ENCODE measurements around the gene CBX5.

CBX5 gene

DNA sequence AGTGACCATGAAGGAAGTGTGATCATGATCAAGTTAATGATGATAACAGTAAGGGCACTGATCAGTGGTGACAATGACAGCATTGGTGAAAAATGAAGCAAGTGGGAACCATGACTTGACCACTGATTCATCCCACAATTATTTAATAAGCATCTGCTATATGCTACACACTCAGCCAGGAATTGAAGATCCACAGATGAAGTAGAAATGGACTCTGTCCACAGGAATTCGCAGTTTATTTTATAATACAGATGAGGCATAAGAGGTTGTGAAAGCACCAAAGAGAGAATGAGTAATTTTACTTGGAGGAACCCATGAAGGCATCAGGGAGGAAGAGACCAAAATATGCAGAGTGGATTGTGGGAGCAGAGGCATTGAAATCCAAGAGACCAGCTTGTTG, 57.3 kb downstream of the CBX5 start:
- no peak for DNase-seq

DNA sequence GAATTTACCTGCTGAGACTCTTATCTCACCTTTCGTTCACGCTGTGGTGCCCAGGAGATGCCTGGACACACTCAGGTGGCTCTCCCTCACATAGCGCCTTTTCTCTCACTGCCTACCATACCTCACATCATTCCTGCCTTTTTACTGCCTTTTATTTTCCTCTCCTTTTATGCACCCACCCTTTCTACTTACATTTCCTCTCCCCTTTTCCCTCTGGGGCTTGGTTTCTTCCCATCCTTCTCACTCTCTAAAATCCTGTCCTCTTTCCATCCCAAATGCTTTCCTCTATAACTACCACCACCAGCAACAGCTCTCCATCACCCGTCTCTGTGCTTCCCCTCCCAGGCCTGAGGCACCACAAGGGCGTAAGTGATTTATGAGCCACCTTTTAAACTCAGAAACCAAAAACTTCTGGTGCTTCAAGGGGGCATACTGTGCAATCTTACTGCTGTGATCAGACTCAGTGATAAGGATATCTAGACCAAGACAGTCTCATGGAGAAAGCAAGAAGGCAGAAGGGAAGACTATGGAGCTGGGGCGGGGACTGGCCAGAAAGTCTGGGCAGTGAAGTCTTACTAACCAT, 58.4 kb downstream of the CBX5 start:
- no peak for DNase-seq

DNA sequence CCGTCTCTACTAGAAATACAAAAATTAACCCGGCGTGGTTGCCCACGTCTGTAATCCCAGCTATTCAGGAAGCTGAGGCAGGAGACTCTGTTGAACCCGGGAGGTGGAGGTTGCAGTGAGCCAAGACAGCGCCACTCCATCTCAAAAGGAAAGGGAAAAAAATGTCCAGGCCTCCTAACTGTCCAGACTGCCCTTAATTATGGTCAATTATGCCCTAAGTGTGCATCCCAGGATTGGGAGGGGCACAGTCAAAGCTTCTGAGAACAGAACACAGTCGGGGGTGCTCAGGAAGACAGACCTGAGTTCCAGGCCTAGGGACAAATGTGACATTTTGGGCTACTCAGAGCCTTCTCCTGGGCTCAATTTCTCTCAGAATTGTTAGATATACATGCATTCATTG, 59.4 kb downstream of the CBX5 start:
- no peak for DNase-seq

DNA sequence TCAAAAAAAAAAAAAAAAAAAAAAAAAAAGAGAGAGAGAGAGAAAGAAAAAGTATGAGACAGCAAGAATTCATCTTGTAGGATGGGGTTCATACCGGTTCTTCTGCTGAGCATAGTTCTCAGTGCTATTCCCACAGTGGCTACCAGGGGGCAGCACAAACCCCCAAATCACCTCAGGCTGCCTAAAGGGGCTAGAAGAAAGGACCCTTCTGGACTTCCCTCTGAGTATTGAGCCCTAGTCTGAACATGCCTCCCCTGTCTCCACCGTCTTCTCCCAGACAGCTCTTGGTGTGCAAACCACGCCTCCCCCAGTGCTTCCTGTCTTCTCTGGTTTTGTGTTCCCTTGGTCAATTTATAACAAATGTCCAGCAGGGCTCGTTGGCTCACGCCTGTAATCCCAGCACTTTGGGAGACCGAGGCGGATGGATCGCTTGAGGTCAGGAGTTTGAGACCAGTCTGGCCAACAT, 59.8 kb downstream of the CBX5 start:
- peak; percentile 61 to 64 for DNase-seq

DNA sequence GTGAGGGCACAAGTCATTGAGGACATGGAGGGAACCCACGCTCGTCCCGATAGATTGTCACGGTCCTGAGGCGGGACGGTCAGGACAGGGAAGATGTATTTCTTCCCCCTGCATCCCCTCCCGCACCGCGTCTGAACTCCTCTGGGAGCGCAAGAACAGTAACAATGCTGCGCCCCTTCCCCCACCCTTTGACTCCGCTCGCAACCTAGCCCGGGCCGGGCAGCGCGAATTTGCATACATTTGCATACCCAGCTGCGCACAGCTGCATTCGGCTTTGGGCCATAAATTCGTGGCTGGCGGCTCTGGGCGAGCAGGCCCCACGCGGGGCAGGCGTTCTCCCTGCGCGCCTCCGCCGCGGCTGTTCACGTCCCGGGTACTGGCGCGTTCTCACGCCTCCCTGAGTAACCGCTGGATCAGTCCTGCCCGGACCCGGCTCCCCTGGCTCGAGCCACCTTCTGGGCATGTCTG, 62.1 kb downstream of the CBX5 start:
- DNase-seq = no peak

DNA sequence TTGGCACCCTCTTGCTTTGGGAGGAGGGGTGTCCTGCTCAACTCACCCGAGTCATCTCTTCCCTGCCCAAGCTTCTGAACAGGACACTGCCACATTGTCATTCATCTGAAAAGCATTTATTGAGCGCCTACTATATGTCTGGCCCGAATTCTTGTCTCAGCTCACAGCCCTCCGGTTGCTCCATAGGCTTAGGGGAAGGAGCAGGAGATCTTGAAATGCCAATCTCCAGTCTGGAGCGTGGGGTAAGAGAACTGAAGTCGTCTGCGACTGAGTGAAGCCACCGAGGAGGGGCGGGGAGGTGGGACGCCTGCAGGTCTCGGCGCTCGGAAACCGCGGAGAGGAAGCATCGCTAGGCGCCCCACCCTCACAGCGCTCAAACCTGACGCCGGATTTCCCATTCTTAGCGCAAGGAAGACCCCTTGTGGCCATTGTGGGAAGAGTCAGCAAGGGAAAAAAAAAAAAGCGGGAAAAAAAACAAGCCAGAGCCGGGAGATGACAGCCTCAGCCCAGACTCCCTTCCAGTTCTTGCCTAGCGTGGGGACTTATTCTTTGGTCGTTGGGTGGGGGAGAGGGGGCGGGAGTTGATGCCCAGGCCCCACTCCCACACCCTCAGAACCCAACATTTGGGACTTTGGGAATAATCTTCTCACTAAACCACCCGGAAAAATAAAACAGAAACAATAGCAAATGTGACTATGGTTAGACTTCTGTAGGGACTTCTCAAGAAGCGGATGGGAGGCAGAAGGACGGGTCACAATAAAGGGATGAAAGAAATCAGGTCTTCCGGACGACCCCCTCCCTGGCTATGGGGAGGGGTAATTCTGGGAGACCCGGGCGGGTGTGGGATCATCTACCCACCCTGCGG, 62.9 kb downstream of the CBX5 start:
- DNase-seq = peak; percentile 89 to 90

DNA sequence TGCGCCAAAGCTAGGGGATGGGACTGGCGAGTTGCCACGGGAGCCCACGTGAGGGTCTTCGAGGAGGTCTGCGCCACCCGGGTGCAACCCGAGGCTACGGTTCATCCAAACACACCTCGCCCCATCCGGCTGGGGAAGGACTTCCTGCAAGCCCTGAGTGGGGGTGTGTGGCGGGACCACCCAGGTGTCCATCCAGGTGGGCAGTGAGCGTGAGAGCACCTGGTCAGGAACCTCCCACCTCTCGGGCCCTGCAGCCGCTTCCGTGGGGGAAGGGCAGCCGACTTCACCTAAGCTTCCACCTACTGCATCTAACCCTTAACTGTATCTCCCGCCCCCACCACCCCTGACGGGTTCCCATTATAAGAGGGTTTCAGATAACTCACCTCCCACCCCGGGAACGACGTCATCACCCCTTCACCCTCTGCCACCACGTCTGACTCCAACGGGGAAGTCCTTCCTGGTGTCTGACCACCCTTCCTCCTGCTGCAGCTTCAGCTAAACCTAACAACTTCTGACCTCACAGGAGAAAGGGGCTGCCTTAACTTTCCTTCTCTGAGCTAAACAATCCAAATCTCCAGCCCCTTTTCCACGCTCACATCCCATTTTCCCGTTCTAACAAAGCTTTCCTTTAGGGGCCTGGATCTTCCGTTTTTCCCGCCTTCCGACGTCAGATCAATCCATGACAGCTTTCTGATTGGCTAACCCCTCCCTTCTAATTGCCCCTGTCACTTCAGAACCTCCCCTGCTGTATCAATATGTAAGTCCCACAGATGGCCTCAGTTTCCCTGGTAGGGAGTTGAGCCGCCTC, 63.7 kb downstream of the CBX5 start:
- no peak for DNase-seq

DNA sequence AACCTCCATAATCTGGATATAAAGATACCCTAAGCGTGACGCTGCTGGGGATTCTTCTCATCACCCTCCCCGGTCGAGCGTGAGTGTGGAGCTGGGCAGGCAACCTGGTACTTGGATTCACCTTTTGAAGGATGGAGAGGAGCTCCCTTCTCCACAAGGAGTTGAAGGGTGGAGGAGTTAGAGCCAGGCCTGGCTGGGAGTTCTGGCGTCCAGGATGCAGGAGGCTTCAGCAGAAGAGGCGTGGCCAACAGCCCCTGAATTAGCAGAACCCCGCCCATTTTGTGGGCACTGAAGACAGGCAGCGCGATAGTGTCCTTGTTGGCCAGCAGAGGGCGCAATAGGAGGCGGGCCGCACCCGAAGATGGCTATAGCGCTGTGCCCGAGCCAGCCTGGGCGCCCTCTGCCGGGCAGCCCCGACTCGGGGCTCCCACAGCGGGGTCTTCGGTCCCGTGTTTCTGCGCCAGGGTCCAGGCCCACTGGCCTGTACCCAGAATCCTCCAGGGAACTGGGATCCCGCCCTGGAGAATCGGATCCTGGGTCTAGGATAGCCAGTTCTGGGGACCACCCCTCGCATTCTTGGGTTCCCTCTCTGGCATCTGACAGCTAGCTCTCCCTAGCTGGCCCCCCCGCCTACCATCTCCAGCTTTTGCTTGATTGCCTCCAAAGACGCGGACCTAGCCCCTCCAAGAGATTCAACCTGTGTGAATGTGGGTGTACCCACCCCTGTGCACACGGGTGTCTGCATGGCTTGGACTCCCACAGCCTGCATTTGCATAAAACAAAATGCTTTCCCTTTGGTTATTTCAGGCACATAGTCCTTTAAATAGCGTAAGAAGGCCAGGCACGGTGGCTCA, 65.1 kb downstream of the CBX5 start:
- DNase-seq = peak; percentile 91 to 92

DNA sequence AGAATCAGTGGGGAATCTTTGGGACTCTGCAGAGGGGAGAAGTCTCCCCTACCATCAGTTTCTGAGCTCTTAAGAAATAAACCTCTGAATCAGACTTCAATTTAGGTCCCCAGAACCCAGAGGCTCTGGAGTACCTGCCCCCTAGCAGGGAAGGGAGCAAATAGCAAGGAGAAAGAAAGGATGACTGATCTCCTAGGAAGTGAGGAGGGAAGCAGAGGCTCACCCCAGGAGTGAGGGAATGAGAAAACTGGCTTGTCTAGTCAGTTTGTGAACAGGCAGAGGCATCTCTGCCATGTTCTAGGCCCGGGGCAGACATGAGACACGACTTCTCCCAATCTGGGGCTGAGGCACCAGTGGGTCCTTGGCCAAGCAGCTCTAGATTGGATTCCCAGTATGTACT, 66.8 kb downstream of the CBX5 start:
- DNase-seq = no peak

DNA sequence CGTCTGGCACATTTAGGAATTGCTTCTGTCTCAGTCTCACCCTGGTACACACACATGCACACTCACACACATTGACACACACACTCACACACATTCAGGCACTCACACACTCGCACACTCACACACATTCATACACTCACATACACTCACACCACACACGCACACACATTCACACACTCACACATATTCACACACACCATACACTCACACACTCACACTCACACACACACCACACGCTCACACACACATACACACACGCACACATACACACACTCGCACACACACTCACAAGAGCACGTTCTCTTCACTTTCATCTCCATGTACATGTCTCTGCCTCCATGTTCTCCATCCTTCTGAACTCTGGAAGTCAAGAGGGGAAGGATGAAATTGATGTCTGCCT, 68.0 kb downstream of the CBX5 start:
- no peak for DNase-seq

DNA sequence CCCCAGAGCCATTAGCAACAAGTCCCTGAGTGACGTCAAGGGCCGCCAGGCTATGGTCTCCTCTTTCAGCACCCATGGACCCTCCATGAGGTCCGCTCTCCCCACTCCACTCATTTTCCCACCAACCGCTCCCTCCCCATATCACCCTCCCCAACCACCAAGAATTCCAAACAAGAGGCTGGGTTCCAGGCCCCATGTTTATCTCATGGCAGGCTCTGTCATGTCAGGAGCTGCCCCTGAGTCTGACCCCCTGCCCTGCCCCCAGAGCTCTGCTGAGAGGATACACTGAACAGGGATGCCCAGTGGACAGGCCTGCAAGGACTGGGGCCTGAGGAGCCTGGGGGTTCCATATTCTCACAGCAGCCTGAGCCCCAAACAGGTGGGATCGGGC, 69.5 kb downstream of the CBX5 start:
- DNase-seq = no peak

DNA sequence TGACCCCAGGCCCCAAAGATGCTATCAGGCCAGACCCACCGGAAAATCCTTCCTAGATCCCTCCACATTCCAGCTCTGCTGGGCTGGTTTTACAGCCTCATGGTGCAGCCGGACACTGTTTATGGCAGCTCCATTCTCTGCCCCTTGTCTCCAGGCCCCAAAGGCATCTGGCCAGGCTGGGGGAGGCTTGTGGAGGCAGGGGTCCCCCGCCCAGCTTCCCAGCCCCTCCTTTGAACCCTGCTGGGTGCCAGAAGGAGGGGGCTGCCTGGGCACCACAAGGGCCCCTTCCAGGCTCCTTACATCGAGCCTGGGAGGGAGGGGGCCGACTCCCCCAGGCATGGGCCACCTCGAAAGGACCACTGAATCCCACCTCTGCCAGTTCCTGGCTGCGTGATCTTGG, 71.3 kb downstream of the CBX5 start:
- DNase-seq = no peak

DNA sequence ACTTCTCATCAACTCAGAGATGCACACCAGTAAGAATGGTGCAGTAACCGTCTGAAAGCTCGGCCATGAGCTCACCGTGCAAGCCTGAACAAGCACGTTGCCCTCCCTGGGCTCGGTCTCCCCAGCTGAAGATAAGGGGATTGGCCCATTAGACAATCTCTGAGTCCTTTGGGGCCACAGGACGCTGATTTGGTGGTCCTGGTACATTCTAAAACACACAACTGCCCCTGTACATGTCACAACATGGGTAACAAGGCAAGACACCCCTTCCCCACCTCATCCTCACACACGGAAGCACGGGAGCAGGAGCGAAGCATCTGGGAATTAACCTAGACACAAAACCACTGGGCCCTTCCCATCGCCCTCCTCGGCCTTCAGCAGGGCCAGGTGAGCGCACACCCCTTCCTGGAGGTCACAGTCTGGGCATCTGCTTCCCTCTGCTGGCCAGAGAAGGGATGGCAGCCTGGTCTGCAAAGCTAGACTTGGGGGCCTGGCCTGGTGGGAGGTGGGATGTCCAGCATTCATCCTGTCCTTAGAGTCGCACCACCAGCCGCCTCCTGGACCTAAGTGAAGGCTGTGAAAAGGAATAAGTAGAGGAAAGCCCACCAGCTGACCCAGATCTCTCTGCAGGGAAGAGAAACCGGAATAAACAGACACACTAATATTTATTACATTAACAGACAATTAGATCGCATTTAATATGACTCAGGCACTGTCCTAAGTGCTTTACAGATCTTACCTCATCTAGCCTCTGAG, 72.2 kb downstream of the CBX5 start:
- DNase-seq = peak; percentile 48 to 71

DNA sequence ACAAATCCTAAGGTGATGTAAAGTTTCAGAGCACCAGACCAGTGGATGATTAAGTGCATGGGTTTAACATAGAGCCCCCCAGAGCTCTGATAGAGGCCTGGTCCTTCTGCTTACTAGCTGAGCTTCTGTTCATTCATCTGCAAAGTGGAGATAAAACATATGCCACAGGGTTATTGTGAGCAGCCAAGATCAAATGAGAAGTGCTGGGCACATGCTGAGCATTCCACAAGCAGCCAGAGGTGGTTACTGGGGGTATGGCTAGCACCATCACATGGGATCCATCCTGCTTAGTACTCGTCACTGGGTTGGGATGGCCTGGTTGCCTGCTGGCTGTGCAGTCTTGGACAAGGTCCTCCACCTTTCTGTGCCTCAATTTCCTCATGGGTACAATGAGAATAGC, 73.1 kb downstream of the CBX5 start:
- DNase-seq = no peak

DNA sequence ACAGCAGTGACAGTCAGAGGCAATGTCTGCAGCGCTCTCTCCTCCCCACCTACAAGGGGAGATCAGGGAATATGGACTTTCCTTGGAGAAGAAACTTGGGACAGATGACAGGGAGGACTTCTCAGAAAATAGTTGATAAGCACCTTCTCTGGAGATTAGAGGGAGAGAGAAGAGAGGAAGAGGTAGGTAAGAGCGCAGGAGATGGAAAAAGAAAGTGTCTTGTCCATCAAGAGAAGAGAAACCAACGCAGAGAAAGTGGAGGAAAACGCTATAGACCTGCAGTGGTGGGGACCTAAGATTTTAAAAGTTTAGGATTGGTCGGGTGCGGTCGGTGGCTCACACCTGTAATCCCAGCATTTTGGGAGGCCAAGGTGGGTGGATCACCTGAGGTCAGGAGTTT, 75.6 kb downstream of the CBX5 start:
- no peak for DNase-seq

DNA sequence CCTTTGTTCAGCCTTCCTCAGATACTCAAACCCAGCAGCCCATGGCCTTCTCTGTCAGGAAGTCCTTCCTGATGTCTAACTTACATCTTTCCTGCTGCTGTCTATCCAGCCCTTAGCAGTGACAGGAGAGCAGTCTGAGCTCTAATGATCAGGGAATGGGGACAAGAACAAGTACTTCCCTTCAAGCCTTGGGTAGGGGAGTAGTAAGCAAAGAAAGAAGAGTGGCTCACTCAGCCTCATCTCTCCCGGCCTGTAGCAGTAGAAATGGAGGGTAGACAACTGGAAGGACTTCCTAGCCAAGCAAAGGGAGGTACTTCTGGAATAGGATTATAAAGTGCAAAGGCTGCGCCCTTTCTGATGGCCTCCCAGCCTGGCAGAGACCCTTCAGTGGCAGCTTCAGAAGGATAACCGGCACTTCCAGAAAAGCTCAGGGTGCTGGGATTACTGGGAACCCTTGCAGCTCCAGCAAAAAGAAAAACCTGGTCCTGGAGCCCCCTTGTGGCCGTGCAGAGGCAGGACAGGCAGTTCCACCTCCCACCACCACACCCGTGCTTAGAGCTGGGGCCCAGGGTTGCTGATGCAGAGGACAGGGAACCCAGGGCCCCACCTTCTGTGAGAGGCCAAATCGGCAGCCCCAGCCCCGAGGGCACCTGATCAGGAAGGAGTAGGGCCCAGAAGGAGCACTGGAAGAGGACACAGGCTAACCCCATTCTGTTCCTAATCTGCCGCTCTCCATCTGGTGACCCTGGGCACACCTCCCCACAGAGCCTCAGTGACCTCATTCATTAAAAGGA, 78.7 kb downstream of the CBX5 start:
- DNase-seq = peak; percentile 62 to 72

DNA sequence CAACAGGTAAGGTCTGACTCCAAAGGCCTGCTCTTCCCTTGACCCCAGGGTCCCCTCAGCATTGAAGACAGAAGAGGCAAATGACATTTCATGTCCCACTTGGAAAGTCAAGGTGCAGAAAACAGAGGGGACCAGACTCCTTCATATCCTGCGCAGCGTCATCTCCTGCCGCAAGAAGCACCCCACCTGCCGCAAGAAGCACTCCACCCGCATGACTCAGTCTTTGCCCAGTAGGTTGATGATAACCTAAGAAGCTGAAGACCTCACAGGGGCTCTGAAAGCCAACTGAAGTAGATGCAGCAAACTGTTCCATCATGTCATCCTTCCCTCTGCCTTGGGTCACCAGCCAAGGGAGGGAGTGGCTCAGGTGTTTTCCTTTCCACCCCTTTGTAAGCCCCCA, 79.5 kb downstream of the CBX5 start:
- DNase-seq = no peak

DNA sequence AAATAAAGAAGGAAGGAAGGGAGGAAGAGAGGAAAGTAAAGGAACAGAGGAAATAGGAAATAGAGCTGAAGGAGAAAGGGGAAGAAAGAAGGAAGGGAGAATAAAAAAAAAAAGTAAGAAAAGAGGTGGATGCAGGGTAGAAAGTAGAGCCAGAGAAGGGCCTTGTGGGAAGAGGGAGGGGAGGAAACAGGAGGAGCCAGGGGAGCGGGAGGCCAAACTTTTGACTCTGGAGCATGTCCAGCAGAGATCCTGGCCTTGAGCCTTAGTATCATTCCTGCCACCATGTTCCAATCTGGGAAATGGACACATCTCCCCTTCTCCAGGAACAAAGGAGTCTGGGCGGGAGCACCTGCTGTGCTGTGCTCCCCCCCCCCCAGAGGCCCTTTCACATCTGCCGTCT, 80.0 kb downstream of the CBX5 start:
- DNase-seq = no peak

DNA sequence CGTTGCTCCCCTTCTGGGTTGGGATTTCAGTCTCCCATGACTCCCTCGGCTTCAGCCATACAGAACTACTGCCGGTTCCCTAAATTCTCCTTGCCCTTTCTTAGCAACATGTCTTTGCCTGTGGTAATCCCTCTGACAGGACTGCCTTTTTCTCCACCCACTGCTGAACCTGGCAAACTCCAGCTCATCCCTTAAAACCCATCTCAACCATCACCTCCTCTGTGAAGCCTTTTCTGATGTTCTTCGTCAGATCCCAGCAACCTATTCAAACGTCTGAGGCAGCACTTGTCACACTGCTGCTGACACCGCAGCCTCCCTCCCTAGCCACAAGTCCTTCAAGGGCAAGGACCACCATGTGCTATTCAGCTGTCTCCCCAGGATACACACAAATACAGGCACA, 80.9 kb downstream of the CBX5 start:
- no peak for DNase-seq

DNA sequence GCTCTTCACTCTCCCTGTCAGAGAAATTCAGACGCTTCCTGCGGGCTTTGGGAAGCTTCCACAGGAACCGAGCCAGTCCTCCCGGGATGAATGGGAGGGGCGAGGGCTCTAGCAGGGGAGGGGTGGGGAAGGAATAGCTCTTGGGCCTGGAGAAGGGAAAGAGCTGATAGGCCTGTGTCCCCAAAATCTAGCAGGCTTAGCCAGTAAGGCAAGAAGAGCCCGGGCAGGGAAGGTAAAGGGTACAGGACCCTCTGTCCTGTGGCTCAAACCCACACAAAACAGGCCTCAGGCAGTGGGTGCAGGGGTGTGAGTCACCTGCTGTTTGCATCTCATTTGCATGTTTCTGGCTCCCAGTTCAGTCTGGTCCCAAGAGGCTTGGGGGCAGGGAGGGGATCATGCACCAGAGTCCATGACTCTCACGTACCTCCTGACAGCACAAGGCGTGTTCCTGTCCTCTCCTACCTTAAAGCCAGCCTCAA, 82.5 kb downstream of the CBX5 start:
- DNase-seq = no peak

DNA sequence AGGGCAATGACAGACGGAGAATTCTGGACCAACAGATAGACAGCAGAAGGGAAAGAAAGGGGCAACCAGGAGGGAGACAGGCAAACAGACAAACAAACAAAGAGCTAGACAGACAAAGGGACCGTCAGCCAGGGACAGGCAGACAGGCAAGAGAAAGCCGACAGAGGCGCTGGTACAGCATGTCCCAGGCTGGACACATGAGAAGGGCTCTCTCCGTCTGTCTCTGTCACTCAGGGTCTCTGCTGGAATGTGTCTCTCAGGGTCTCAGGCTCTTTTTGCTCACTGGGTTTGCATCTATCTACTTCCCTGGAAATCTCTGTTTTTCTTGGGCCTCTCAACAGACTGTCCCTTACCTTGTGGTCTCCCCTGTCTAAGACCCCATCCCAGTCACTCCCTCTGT, 82.9 kb downstream of the CBX5 start:
- DNase-seq = no peak
